Heart left ventricle (tissue), 16 donors: ENCODE results near the gene PRPF6. TPM values are rescaled to one million over a fixed set of nuclear protein-coding genes. Genes with fewer than 3 reads are reported as not detected.

Experiments
- ATAC-seq, 4 donors: fragments of 200-7000 bp; cut with Tn5 transposase; one replicate each; pipeline ENCODE4 v1.9.1; 2020 to 2022; ENCODE audit warnings: moderate library complexity in 4 of 4, mild to moderate bottlenecking in 3 of 4, moderate number of reproducible peaks in 1 of 4
- DNase-seq, 5 donors: peaks; one replicate each; pipeline ENCODE4 v3.0.0-alpha.2; 2020
- H3K27ac ChIP-seq, 12 donors: fragments of 200-600 bp; sonication (generic) in 4 of 12; one replicate each; pipeline versions ENCODE4 v1.5.0 to v1.8.0; 2016 to 2022; ENCODE audit warnings: mild to moderate bottlenecking in 2 of 12
- H3K27me3 ChIP-seq, 9 donors: fragments of 200-600 bp; sonication (generic) in 2 of 9; one replicate each; pipeline versions ENCODE4 v1.5.1 to v1.8.0; 2016 to 2022; ENCODE audit warnings: mild to moderate bottlenecking in 3 of 9
- H3K36me3 ChIP-seq, 9 donors: fragments of 200-600 bp; sonication (generic) in 2 of 9; one replicate each; pipeline versions ENCODE4 v1.5.0 to v1.8.0; 2018 to 2022; ENCODE audit warnings: mild to moderate bottlenecking in 2 of 9
- H3K4me1 ChIP-seq, 12 donors: fragments of 200-600 bp; sonication (generic) in 4 of 12; one replicate each; pipeline versions ENCODE4 v1.5.0 to v1.8.0; 2016 to 2022; ENCODE audit warnings: mild to moderate bottlenecking in 3 of 12
- H3K4me3 ChIP-seq, 12 donors: fragments of 200-600 bp; sonication (generic) in 4 of 12; one replicate each; pipeline versions ENCODE4 v1.5.0 to v1.8.0; 2017 to 2022; ENCODE audit warnings: mild to moderate bottlenecking in 9 of 12, moderate library complexity in 4 of 12
- H3K9me3 ChIP-seq, 12 donors: fragments of 200-600 bp; sonication (generic) in 4 of 12; one replicate each; pipeline versions ENCODE4 v1.5.0 to v1.8.0; 2016 to 2022; ENCODE audit warnings: mild to moderate bottlenecking in 1 of 12
- POLR2A ChIP-seq, 2 donors: fragments of 450-650 bp; IDR thresholded peaks; one replicate each; pipeline ENCODE4 v1.6.1; 2017; ENCODE audit warnings: antibody characterized with exemption in 2 of 2, mild to moderate bottlenecking in 2 of 2, moderate library complexity in 2 of 2
- WGBS, 4 donors: extraction: QIAGEN DNeasy Blood & Tissue Kit in 2 of 4; methylation state at CpG; one replicate each; pipeline versions ENCODE4 v1.1.5 to v1.1.7; 2013 to 2018; 5-methylcytosine and 5-hydroxymethylcytosine counted together
- intact Hi-C, 10 donors: fragments of 100-400 bp; cut with DNase I; formaldehyde crosslinking; loops; one replicate each; pipeline versions ENCODE4 v1.11.1 to v1.14.2; 2022
- polyA plus RNA-seq, 2 donors: library from polyadenylated mRNA; stranded (reverse); fragments of 200-250 nt; gene quantifications; one replicate each; pipeline ENCODE4 v1.2.3, GENCODE V29; 2013
- total RNA-seq, 9 donors: library from RNA; depleted of rRNA in 2 of 9; stranded (reverse); fragments of >200 nt in 2 of 9; fragmentation: NEBNext Ultra II Directional in 3 of 9; extraction: Animal tissue kit (Norgen Biotek cat#: 25700) in 3 of 9; gene quantifications; one replicate each; pipeline versions ENCODE4 v1.1.0 to v1.2.4, GENCODE V29; 2016 to 2023
- TF ChIP-seq, protein P1 (sequence below), 12 donors: fragments of 200-600 bp; sonication (generic) in 4 of 12; IDR thresholded peaks; one replicate each; pipeline versions ENCODE4 v1.5.0 to v1.8.0; 2018 to 2022; ENCODE audit warnings: antibody characterized with exemption in 12 of 12, mild to moderate bottlenecking in 5 of 12
- donor health status: ischemic (EF 13 %, LVEDD 7.1; RV severe dilation, severe dysfunction).
- donor health status: healthy with polysubstance abuse.
- donor health status: DM: no; HTN: yes; CAD: no.
- donor health status: DM: no; HTN: no; CAD: no.
- donor health status: ischemic (EF 25% LVEDD 6.9; RV normal size, moderate dysfunction).
- donor health status: ischemic (EF 25% LVEDD 5.7; RV mildly dilated, moderate dysfunction).
- donor health status: healthy.
- donor health status: DM: yes; HTN: yes; CAD: no.
- donor health status: ischemic (EF 35%, LVEDD 5.7; RV mildly dilated, moderate dysfunction).
- donor health status: nonischemic (EF 11% LVEDD 7.7; RV severe dilation, severe dysfunction).
- donor health status: DM: yes; HTN: yes; CAD: no.
- donor health status: PGD.
- donor health status: ischemic (EF 29% LVEDD 5.4; RV normal size, mild dysfunction).
- donor health status: nonischemic (EF 23%, LVEDD 6.1; RV moderate dilation, normal function).

Gene PRPF6
- total and polyA plus RNA-seq, 11 donors: 31.0 to 62.6 (median 47.6) TPM

DNA sequence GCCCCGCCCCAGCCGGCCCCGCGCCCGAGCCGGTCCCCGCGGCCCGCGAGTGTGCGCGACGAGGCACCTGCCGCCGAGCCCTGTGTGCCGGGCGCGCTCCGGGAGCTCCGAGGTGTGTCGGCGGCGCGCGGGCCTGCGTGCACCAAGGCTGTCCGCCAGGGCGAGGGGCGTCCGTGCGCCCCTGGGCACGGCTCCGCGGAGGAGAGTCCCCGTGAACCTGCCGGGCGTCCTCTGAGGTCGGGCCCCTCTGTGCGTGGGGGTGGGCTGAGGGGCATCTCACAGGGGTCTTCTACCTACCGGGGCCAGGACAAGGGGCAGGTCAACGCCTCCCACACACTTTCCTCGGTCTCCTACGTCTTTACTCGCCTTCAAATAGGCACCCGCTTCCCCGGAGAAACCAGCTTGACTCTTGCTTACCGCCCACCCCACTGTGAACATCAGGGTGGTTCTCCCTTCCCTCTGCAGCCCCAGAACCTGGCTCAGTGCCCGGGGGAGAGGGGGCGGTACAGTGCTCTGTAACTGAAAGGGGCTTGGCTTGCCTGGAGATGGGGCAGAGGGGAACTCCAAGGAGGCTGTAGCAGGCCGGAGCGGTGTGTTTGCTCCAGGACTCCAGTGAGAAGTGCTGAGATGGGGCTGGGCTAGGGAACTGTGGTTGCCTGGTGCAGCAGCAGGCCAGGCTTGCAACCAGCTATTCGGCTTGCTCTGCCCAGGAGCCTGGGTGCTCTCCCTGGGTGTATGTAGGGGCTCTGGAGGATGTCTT, 1.2 kb upstream of the PRPF6 start, which contains the start of gene SAMD10:
Gene SAMD10 (minus strand): TSS at position 86 of the 760 bp plus-strand sequence. CDS start 175 bp downstream, outside the sequence.
- intact Hi-C loops: loop anchor here in 8 of 10 donors (2.0 to 10.0 kb wide), 13 partner anchors 43 to 365 kb away; partner anchors contain the start of genes C20orf204 (in 4 of the 8), TCEA2 (in 1 of the 8) and TNFRSF6B (in 1 of the 8)
- WGBS, 4 donors: 2 to 4% (median 2%) methylated on average over 12 to 52 of the region's 52 CpGs
- peak within 1 kb of the TSS; percentile 58 to 93 (median 86) for H3K27ac ChIP-seq

DNA sequence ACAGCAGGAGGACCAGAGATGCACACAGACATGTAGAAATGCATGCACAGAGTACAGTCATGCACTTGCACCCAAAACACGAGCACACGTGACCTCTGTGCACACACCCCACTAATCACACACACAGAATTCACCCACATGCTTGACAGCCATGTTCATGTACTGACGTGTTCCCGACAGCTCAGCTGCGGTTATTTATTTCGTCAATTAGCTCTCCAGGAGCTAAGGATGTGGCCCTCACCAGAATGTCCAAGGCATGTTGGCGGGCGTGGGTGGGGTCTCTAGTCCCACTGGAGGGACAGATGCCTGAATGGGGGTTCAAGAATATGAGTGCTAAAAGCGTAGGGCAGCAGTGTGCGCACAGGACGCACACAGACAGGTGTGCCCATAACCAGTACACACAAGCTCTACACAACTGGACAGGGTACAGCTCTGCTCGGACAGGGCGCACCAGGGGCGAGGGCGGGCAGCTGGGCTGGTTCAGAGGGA, 571 bp upstream of the PRPF6 start:
- ATAC-seq (peak in 3 of 4 donors; percentile 21 to 40 (median 37)), DNase-seq (no peak)
- TF ChIP-seq, protein P1, sequence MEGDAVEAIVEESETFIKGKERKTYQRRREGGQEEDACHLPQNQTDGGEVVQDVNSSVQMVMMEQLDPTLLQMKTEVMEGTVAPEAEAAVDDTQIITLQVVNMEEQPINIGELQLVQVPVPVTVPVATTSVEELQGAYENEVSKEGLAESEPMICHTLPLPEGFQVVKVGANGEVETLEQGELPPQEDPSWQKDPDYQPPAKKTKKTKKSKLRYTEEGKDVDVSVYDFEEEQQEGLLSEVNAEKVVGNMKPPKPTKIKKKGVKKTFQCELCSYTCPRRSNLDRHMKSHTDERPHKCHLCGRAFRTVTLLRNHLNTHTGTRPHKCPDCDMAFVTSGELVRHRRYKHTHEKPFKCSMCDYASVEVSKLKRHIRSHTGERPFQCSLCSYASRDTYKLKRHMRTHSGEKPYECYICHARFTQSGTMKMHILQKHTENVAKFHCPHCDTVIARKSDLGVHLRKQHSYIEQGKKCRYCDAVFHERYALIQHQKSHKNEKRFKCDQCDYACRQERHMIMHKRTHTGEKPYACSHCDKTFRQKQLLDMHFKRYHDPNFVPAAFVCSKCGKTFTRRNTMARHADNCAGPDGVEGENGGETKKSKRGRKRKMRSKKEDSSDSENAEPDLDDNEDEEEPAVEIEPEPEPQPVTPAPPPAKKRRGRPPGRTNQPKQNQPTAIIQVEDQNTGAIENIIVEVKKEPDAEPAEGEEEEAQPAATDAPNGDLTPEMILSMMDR (IDR thresholded peaks at IDR 0.05): no peak
- no peak for TF ChIP-seq POLR2A (IDR thresholded peaks at IDR 0.05)
- H3K4me1 ChIP-seq: peaks cover 7 to 45% (median 35%) of the 10 kb centered on the region in 12 donors
- peak overlapping the region in 11 of 12 donors; percentile 62 to 93 (median 86) for H3K27ac ChIP-seq
- no peaks in the 10 kb centered on the region for H3K9me3 ChIP-seq
- WGBS, 4 donors: 71 to 81% (median 72%) methylated on average over 11 to 15 of the region's 15 CpGs
- peaks cover 0 to 30% (median 24%) of the 10 kb centered on the region in 9 donors for H3K36me3 ChIP-seq
- H3K27me3 ChIP-seq: no peaks in the 10 kb centered on the region
- H3K4me3 ChIP-seq: peak overlapping the region in 11 of 12 donors; percentile 73 to 100 (median 91)
- intact Hi-C loops: loop anchor here in 8 of 10 donors (2.0 to 10.0 kb wide), 8 partner anchors 42 to 142 kb away; partner anchors contain the start of genes C20orf204 (in 4 of the 8) and TCEA2 (in 1 of the 8)

More for the DNA sequence above, 1.2 kb upstream of the PRPF6 start, which contains the start of gene SAMD10:
- Histone ChIP-seq H3K27me3 (no peaks in the 10 kb centered on the region), H3K4me3 (peak within 1 kb of the TSS; percentile 33 to 100 (median 86)), H3K9me3 (no peaks in the 10 kb centered on the region), H3K36me3 (peaks cover 0 to 24% (median 18%) of the 10 kb centered on the region in 9 donors), H3K4me1 (peaks cover 7 to 45% (median 35%) of the 10 kb centered on the region in 12 donors)
- TF ChIP-seq POLR2A (IDR thresholded peaks at IDR 0.05): no peak
- TF ChIP-seq, protein P1 (IDR thresholded peaks at IDR 0.05): peak in 1 of 12 donors; percentile 17
- ATAC-seq (peak in 3 of 4 donors; percentile 7 to 16 (median 7)), DNase-seq (peak in 3 of 5 donors; percentile 53 to 78 (median 58))

DNA sequence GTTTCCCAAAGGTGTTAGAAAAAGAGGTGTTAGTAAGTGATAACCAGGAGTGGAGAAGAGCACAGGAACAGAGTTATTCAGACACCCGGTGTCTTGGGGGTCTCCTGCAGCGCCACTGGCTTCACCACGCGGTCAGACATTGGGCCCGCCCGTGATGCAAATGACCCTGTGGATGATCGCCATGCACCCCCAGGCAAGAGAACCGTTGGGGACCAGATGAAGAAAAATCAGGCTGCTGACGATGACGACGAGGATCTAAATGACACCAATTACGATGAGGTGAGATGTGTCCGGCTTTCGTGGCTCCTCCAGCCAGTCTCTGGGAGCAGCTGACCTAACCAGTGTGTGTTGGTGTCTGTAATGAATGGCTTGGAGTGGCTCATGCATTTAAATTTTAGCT, 2.0 kb downstream of the PRPF6 start:
- Histone ChIP-seq H3K9me3 (no peaks in the 10 kb centered on the region), H3K27me3 (no peaks in the 10 kb centered on the region), H3K27ac (no peak overlapping the region), H3K36me3 (peaks cover 2 to 56% (median 50%) of the 10 kb centered on the region in 9 donors), H3K4me1 (peaks cover 7 to 44% (median 35%) of the 10 kb centered on the region in 12 donors), H3K4me3 (no peak overlapping the region)
- 85 to 90% (median 89%) methylated on average over 14 of the region's 14 CpGs for WGBS, 4 donors
- ATAC-seq: no peak
- intact Hi-C loops: loop anchor here in 8 of 10 donors (5.0 to 10.0 kb wide), 7 partner anchors 39 to 139 kb away; partner anchors contain the start of genes C20orf204 (in 4 of the 8) and TCEA2 (in 1 of the 8)
- TF ChIP-seq, protein P1 (IDR thresholded peaks at IDR 0.05): no peak
- TF ChIP-seq POLR2A (IDR thresholded peaks at IDR 0.05): no peak
- peak in 1 of 5 donors; percentile 51 for DNase-seq
